Stimulated activated CD4-positive, alpha-beta T cell treated with anti-CD3 and anti-CD28 coated beads, Interleukin-1b, Interleukin-23, amount 100 ng/mL, for 24 hours (primary cell): ENCODE results near the gene MRPL28.
"Not testable (repeated sequence)": the region's sequence is repeated elsewhere in the genome, so short reads cannot be mapped to it uniquely, and the experiment has no call there.

ENCODE experiments used
- DNase-seq, 4 experiments: peaks; one replicate each; pipeline ENCODE4 v3.0.0-alpha.2; 2020; ENCODE audit warnings: low read depth in 4 of 4, low spot score in 1 of 4

The MRPL28 gene

DNA sequence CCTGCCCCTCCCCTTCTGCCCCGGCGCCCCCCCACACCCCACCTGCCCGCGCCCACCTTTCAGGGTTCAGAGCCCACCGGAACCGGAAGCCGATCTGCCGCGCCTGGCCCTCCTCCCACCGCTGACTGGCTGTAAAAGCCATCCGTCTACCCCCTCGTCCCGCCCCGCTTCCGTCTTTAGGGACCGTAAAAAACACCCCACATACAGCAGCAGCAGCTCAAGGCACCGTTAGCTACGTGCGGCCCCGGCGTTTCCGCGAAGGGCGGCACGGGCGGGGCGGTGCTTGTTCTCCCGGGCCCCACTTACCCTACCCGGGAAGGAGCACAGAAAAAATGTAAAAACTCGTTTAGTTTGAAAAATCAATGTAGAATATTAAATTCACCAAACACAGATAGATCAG, at the start of gene MRPL28:
Gene MRPL28, minus strand, starts transcription at position 96 of the 400 bp plus-strand sequence. CDS start 320 bp downstream, outside the sequence.
- DNase-seq, result peak; percentile 77 to 94 (median 90)

DNA sequence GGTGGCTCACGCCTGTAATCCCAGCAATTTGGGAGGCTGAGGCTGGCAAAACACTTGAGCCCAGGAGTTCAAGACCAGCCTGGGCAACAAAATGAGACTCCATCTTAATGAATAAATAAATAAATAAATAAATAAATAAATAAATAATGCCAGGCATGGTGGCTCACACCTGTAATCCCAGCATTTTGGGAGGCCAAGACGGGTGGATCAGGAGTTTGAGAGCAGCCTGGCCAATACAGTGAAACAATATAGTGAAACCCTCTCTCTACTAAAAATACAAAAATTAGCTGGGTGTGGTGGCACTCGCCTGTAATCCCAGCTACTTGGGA, 44.8 kb upstream of the MRPL28 start:
- DNase-seq, result not testable (repeated sequence)

DNA sequence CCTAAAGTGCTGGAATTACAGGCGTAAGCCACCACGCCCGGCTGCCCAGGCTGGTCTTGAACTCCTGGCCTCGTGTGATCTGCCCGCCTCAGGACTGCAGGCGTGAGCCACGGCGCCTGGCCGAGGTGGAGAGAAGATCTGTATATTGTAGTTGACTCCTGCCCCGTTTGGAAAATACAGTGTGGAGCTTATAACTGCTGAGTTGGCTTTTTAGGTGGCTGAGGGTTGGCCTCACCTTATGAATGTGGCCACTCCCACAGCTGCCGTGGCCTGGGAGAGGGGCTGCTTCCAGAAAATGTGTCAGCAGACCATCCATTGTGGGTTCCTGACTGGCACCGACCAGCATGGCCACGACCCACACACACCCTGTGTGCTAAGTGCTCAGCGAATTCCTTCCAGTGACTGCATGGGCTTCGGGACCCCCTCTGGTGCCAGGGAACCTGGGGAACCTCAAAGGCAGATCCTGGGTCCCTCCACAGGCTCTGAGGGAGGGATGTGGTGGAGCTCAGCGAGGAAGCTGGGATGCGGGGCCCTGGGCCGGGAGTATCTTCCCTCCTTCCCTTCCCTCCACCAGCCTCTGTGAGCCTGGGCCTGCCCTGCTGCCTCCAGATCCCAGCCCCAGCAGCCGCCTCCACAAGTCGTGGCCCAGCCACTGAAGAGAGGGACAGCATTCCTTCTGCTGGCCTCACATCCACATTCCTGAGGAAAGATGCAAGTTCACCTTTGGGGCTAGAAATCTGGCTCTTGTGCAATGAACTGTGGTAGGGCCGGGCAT, 44.2 kb upstream of the MRPL28 start:
- DNase-seq, result no peak

DNA sequence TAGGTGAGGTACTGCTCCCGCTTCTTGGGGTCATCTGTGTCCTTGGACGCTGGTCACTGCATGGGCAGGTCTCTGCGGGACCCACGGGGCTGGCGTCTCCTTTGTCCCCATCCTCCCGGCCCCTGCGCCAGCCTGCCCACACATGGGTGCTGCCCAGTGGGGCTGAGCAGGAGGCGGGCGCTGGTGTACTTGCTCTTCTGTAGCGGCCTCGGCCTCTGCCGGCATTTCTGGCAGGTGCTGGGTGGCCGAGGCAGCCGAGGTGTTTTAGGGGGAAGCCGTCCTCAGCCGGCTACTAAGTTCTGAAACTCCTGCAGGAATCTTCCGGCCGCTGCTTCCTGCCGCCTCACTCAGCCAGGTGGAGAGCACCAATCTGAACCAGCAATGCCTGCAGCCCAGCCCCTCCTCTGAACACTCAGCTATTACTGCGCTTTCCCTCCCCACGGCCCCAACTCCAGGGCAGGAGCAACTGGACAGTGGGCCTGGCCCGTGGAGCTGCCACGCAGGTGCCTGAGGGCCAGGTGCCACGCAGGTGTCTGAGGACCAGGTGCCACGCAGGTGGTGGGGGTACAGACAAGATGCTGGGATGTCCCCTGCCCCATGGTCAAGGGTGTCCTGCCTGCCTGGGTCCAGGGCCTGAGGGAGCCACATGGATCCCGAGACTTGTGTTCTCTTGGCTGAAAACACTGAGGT, 41.4 kb upstream of the MRPL28 start:
- DNase-seq, result no peak

DNA sequence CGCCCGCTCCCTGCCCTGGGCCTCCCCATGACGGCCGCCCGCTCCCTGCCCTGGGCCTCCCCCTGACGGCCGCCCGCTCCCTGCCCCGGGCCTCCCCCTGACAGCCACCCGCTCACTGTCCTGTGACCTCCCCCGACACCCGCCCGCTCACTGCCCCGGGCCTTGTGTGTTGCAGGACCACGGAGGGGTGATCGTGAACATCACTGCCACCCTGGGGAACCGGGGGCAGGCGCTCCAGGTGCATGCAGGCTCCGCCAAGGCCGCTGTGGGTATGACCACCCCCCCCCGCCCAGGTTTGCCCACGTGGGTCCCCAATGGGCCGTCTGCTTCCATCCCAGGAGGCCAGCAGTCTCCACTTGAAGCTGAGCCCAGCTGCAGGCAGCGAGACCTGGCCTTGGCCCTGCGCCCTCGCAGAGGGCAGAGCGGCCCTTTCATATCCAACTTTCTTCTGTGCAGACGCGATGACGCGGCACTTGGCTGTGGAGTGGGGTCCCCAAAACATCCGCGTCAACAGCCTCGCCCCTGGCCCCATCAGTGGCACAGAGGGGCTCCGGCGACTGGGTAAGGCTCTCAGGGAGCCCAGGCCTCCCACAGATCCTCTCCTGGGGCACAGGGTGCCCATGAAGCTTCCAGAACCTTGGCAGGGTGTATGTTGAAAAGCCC, 40.3 kb upstream of the MRPL28 start:
- no peak for DNase-seq

DNA sequence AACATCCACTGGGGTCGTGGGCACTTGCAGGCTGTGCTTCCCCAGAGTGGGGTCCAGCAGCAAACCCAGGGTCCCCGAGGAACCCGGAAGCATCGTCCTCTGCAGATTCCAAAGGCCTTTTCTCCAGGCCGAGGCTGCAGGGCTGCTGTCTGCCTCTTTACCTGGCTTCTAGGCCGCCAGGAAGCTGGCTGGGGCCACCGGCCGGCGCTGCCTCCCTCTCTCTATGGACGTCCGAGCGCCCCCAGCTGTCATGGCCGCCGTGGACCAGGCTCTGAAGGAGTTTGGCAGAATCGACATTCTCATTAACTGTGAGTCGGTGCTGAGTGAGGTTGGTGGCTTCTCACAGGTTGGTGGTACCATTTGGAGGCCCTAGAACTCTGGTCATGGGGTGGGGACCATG, 36.9 kb upstream of the MRPL28 start:
- no peak for DNase-seq

DNA sequence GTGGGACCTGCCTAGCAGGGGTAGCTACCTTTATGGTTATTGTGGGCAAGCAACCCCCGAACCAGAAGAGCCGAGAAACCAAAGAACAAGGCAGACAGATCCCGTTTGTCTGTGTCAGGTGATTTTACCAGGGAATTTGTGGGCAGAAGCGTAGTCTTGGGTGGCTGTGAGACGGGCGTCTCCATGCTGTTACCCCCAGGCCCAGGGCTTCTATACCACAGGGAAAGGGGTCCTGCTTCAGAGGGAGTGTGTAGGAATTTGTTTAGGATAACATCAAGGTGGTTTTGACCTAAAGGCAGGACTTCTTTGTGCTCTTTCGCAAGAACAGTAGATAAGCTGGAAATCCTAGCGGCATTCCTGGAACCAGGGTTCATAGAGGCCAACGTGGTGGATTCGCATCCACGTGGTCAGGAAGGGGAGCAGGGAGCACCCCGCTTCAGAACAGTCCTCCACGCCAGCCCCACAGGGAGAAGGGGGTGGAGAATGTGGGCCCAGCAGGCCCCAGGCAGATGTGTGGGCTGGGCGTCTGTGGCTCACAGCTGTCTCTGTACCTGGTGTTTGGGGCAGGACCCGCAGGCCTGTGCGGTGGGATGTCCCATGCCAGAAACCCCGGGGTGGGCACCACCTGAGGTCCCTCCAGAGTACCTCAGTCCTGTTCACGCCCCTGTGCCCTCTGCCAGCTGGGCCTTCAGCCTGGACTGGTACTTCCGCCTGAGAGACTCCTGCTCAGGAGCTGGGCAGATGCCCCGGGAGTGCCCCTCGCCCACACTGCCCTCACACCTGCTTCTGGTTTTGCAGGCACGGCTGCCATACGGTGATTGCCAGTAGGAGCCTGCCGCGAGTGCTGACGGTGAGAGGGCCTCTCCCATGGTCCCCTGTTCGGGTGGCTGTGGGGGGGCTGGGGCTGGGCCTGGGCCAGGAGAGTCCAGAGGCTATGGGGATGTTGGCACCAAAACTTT, 35.5 kb upstream of the MRPL28 start:
- no peak for DNase-seq

DNA sequence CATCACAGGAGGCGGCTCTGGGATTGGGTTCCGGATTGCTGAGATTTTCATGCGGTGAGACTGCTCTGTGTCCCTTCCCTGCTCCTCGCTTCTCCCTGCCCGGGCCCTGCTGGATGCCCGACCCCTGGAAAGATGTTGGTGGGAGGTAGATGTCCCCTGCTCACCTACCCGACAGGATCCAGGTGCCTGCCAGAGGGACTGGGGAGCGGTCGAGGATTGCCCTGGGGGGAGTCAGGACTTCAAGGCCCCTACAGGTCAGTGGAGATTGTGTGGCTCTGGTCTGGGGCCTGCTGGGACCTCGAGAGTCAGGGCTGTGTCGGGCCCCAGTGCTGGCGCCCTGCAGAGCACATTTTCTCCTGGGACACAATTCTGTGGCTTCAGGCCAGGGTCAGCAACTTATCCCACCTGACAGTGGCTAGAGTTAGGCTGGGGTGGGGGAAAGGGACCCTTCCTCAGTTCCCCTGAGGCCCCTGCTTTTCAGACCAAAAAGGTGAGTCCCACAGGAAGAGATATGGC, 34.7 kb upstream of the MRPL28 start:
- DNase-seq, result no peak

DNA sequence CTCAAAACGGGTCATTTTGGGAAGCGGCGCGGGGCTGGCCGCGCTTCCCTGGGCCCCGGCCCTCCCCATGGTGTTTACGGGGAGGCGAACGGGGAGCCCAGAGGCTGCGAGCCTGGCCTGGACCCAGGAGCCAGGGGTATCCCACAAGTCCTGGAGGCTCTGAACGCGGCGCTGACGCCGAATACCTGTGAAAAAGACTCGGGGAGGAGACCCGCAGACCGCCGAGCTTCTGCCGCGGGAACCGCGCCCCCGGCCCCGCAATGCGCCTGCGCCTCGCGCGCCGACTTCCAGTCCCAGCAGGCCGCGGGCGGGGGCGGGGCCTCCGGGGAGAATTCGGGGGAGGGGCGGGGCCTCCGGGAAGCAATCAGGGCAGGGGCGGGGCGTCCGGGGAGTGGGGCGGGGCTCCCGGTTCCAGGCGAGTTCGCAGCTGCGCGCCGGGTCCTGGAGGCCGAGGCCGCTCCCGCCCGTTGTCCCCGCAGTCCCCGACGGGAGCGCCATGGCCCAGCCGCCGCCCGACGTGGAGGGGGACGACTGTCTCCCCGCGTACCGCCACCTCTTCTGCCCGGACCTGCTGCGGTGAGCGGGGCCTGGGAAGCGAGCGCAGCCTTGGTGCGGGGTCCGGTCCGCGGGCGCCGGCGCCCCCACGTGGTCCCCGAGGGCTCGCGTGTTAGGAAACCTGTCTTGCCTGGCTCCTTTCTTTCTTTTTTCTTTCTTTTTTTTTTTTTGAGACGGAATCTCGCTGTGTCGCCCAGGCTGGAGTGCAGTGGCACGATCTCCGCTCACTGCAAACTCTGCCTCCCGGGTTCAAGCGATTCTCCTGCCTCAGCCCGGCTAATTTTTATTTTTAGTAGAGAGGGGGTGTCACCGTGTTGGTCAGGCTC, 31.4 kb upstream of the MRPL28 start, which contains the start of gene DECR2:
Gene DECR2, plus strand, starts transcription at position 418 of the 881 bp plus-strand sequence. Its CDS starts 79 bp downstream, at position 497.
- peak; percentile 99 to 100 (median 99) for DNase-seq

DNA sequence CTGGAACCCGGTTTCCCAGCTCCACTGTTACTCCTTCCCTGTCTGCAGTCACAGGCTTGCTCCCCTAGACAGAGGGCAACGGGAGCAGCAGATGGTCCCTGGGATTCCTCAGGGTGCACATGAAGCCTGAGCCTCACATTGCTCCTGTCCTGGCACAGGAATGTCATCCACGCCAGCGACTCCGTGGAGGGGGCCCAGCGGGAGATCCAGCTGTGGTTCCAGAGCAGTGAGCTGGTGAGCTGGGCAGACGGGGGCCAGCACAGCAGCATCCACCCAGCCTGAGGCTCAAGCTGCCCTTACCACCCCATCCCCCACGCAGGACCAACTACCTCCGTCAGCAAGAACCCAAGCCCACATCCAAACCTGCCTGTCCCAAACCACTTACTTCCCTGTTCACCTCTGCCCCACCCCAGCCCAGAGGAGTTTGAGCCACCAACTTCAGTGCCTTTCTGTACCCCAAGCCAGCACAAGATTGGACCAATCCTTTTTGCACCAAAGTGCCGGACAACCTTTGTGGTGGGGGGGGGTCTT, 29.8 kb upstream of the MRPL28 start:
- DNase-seq, result no peak

DNA sequence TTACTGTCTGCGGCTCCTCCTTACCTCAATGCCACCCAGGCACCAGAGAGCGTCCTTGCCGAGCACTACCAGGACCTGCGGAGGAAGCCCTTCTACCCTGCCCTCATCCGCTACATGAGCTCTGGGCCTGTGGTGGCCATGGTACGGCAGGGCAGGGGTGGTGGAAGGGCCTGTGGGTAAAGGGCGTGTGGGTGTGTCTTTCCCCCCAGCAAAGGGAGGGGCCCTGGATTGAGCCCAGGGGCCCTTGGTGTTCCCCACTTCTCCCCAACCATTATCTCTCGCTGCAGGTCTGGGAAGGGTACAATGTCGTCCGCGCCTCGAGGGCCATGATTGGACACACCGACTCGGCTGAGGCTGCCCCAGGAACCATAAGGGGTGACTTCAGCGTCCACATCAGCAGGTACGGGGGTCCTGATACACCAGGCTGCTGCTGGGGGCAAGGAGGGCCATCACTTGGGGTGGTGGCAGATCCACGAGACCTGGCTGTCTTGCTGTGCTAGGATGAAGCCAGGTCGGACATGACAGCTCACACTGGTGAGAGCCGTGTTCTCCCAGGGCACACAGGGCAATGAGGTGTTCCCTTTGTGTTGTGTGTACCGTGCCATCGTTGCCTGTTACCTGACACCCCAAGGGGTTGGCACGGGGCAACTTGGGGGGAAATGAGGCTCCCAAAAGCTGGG, 29.1 kb upstream of the MRPL28 start:
- DNase-seq, result no peak

DNA sequence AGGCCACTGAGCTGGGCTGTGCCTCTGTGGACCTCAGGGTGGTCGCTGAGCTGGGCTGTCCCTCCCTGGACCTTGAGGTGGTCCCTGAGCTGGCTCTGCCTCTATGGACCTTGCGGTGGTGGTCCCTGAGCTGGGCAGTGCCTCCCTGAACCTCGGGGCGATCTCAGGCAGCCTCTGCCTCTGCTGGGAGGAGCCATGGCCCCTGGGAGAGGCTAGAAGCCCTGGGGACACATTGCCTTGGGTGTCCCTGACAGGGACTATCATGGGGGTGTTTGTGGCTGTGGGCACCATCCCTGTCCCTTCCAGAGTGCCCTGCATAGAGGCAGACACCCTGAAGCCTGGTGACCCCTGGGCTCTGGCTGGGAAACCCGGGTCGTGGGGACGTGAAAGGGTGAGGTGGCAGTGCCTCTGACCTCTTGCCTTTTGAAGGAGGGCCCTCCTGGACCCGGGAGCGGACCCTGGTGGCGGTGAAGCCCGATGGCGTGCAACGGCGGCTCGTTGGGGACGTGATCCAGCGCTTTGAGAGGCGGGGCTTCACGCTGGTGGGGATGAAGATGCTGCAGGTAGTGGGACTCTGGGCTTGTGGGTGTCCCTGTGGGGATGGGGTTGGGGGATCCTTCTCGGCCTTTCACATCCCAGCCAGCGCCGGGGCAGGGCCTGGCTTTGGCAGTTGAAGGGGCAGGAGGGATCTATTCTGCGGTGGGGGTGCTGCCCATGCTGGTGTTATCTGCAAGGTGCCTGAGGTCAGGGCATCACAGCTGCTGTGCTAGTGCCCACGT, 28.4 kb upstream of the MRPL28 start:
- DNase-seq, result no peak

DNA sequence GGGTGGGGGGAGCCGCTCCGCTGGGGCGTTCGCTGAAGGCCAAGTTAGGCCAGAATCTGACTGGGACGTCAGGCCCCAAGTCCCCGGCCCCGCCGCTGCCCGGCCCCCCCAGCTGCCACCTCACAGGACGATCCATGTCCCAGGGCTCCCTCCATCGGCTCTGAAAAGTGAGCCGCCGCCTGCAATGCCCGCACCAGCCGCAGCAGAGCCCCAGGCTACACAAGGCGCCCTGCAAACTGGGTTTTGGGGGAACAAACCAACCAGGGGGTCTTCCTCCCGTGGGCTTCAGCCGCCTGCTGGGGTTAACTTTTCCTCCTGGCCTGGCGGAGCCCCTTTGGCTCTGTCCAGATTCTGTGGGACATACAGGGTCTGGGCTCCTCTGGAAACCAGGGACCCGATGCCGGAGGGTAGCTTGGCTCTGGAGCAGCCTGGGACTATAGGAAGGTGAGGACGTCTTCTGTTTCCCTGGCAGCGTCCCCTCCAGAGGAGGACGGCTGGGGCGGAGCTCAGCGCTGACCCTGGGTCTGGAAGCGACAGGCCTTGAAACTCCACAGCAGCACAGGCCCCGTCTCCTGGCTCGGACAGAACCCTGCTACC, 27.5 kb upstream of the MRPL28 start:
- DNase-seq, result no peak

DNA sequence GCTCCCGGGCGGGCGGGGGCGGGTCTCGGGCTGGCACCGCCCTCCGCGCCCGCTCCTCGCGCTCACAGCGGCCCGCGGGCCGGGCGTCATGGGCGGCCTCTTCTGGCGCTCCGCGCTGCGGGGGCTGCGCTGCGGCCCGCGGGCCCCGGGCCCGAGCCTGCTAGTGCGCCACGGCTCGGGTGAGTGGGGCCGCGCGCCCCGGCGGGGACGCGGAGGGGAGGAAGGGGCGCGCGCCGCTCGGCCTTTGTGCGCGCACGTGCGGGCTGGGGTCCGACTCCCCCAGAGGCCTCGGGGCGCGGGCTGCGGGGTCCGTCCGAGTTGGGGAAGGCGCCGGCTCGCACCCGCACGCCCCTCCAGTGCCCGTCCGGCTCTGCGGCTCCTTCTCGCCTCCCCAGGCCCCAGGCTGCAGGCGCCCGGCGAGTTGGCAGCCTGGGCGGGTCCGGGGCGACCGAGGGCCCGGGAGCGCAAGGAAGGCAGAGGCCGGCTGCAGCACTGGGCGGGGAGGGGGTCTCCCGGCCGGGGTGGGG, 26.9 kb upstream of the MRPL28 start, which contains the start of gene NME4:
Gene NME4, plus strand, starts transcription at position 65 of the 527 bp plus-strand sequence. Its CDS starts 24 bp downstream, at position 89.
- DNase-seq, result no peak

DNA sequence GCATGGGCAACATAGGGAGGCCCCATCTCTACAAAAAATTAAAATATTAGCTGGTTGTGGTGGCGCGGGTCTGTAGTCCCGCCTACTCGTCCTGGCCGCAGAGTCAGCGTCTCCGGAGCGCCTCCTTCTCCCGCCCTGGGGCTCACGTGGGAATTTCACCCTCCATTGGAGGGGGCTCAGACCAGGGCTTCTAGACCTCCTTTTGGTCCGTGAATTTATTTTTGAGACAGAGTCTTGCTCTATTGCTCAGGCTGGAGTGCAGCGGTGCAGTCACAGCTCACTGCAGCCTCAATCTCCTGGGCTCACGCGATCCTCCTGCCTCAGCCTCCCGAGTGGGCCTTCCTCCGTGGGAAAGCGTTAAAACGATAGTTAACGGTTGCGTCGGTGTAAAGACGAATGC, 26.3 kb upstream of the MRPL28 start:
- no peak for DNase-seq

DNA sequence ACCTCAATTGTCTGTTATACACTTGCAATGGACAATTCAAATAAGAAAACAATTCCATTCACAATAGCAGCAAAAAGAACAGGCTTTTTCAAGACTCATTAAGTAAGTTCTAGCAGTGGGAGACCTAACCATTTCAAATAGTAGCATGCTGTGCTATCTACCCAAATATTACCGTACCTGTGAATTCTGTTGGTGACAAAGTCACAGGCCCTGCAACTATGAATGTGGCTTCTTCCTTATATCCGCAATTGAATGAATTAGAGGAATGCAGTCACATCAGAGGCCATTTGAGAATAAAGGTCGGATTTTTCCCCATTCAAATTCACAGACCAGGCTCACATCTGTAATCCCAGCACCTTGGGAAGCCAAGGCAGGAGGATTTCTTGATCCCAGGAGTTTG, 25.9 kb upstream of the MRPL28 start:
- DNase-seq, result no peak

DNA sequence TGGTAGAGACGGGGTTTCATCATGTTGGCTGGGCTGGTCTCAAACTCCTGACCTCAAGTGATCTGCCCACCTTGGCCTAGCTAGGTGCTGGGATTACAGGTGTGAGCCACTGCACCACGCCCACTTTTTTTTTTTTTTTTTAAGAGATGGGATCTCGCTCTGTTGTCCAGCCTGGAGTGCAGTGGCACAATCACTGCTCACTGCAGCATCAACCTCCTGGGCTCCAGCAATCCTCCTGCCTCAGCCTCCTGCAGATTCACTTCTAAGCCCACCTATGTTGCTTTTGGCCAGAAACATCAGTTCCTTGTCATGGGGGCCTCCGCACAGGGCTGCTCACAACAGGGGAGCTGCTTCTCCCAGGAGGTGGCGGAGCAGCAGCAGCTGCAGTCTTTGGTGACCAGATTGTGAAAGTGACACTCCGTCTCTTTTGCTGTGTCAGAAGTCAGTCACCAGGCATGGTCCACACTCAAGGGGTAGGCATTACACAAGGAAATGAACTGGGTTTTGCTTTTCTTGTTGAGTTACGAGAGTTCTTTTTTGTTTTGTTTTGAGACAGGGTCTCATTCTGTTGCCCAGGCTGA, 22.2 kb upstream of the MRPL28 start:
- no peak for DNase-seq
